K562 (cell line): ENCODE results near the gene ADGRB2. TPM values are rescaled to one million over a fixed set of nuclear protein-coding genes. Genes with fewer than 3 reads are reported as not detected.

ENCODE experiments used
- CC2D1A ChIP-seq: fragments of 450-650 bp; IDR thresholded peaks from 2 replicates; pipeline ENCODE4 v1.6.1; 2017; ENCODE audit warnings: mild to moderate bottlenecking
- CEBPG ChIP-seq, 3 experiments: fragments of 200-800 bp in 1 of 3; sonication (Bioruptor generic) in 1 of 3; sonication (generic) in 1 of 3; formaldehyde crosslinking in 1 of 3; IDR thresholded peaks in 2 of 3; conservative IDR thresholded peaks in 1 of 3; 2 replicates each; pipeline versions ENCODE4 v1.6.1 to v1.8.0; 2016 to 2022; ENCODE audit warnings: missing compliant biosample characterization in 2 of 3, missing genetic modification characterization in 2 of 3, mild to moderate bottlenecking in 1 of 3, missing genetic modification reagents in 1 of 3
- CTCFL ChIP-seq: IDR thresholded peaks from 2 replicates; pipeline ENCODE4 v1.6.1; 2011; ENCODE audit warnings: borderline replicate concordance, low read depth, mild to moderate bottlenecking, moderate library complexity, low read length; ENCODE audit not compliant: insufficient read depth, poor library complexity, severe bottlenecking
- ERF ChIP-seq: fragments of 450-650 bp; formaldehyde crosslinking; IDR thresholded peaks from 2 replicates; pipeline ENCODE4 v1.4.0; 2020; ENCODE audit warnings: mild to moderate bottlenecking, mixed read lengths
- MECOM ChIP-seq: fragments of 250-450 bp; sonication (Bioruptor Pico); IDR thresholded peaks from 2 replicates; pipeline ENCODE4 v1.8.0; 2022; ENCODE audit warnings: inconsistent platforms
- RAD51 ChIP-seq: fragments of 450-650 bp; IDR thresholded peaks from 2 replicates; pipeline ENCODE4 v1.7.1; 2016; ENCODE audit warnings: low read depth, mild to moderate bottlenecking, borderline replicate concordance
- polyA plus RNA-seq, 8 experiments: library from polyadenylated mRNA; depleted of rRNA in 4 of 8; stranded (reverse) in 5 of 8; unstranded in 3 of 8; fragments of >200 nt; fragmentation: Nextera tagmentation in 2 of 8; fragmentation: Illumina TruSeq in 1 of 8; extraction: Ambion mirVana in 2 of 8; extraction: Trizol in 1 of 8; gene quantifications; 2 replicates each; pipeline versions ENCODE4 v1.2.1 to v1.2.3, GENCODE V29; 2011 to 2014; ENCODE audit warnings: inconsistent platforms in 1 of 8, missing spikeins in 1 of 8
- total RNA-seq, 7 experiments: library from RNA; depleted of rRNA in 6 of 7; stranded (reverse); fragments of >200 nt in 6 of 7; fragmentation: Illumina TruSeq in 2 of 7; extraction: Trizol in 2 of 7; gene quantifications; 2 replicates each; pipeline versions ENCODE4 v1.2.1 to v1.2.3, GENCODE V29; 2011 to 2021; ENCODE audit warnings: low replicate concordance in 1 of 7
- TF ChIP-seq, protein P1 (sequence below): sonication (generic); formaldehyde crosslinking; IDR thresholded peaks from 2 replicates; pipeline ENCODE4 v1.4.0; 2020; ENCODE audit warnings: mild to moderate bottlenecking, missing genetic modification reagents

ADGRB2 gene
- total and polyA plus RNA-seq, 9 of the 15 experiments (the other 6 are each of a cell fraction or from before 2014, with no cell fraction given) = 0.04 to 0.23 (median 0.20) TPM; not detected in 2

DNA sequence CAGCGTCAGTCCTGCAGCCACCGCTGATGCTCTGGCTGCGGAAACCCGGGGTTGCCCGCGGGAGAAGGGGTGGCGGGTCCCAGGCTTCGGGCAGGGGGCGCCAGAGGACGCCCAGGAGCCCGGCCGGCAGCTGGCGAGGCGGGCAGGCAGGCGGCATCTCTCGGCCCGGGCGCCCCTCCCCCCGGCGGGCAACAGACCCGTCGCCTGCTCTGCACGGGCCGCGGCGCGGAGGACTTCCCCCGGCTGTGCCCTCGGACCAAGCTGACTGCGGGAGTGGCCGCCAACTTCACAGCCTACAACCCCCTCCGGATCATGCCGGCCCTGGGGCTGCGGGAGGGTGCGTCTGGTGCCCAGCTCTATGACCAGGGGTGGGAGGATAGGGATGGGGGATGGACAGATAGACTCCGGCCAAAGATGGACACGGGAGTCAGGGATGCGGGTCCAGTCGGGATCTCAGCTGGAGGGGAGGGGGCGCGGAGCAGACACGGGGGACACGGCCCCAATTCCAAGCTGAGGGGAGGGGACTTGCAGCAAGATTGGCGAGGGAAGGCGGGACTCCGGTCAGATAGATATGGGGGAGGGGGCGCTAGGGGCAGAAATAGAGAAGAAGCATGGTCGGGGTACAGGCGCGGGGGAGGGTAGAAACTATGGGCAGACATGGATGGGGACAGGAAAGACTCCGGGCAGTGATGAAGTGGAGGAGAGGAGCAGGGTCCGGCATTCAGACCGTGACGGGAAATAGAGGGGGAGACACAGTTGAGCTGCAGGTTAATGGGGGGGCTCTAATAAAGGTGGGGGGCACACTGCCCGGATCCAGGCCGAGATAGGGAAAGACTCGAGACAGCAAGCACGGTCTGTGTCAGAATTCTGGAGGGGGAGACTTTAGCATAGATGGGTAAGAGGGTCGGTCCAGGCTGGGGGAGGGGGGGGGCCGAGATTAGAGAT is 1.1 kb downstream of the ADGRB2 start (continued):
- TF ChIP-seq MECOM (CRISPR knock-in tag) = no peak
- TF ChIP-seq CEBPG (CRISPR knock-in tag; IDR thresholded peaks at IDR 0.05) = no peak
- TF ChIP-seq CEBPG (tag; conservative IDR thresholded peaks at IDR 0.05 in 1 of 2, IDR thresholded peaks at IDR 0.05 in 1 of 2) = no peak
- TF ChIP-seq, protein P1, sequence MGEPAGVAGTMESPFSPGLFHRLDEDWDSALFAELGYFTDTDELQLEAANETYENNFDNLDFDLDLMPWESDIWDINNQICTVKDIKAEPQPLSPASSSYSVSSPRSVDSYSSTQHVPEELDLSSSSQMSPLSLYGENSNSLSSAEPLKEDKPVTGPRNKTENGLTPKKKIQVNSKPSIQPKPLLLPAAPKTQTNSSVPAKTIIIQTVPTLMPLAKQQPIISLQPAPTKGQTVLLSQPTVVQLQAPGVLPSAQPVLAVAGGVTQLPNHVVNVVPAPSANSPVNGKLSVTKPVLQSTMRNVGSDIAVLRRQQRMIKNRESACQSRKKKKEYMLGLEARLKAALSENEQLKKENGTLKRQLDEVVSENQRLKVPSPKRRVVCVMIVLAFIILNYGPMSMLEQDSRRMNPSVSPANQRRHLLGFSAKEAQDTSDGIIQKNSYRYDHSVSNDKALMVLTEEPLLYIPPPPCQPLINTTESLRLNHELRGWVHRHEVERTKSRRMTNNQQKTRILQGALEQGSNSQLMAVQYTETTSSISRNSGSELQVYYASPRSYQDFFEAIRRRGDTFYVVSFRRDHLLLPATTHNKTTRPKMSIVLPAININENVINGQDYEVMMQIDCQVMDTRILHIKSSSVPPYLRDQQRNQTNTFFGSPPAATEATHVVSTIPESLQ = no peak
- TF ChIP-seq CC2D1A = no peak
- no peak for TF ChIP-seq ERF (CRISPR knock-in tag)
- no peak for TF ChIP-seq RAD51
- TF ChIP-seq CTCFL = peak; percentile 20
- TF ChIP-seq, all 486 proteins: peak for 16
